Measurements from ENCODE around the gene LINC00632.

LINC00632 gene

DNA sequence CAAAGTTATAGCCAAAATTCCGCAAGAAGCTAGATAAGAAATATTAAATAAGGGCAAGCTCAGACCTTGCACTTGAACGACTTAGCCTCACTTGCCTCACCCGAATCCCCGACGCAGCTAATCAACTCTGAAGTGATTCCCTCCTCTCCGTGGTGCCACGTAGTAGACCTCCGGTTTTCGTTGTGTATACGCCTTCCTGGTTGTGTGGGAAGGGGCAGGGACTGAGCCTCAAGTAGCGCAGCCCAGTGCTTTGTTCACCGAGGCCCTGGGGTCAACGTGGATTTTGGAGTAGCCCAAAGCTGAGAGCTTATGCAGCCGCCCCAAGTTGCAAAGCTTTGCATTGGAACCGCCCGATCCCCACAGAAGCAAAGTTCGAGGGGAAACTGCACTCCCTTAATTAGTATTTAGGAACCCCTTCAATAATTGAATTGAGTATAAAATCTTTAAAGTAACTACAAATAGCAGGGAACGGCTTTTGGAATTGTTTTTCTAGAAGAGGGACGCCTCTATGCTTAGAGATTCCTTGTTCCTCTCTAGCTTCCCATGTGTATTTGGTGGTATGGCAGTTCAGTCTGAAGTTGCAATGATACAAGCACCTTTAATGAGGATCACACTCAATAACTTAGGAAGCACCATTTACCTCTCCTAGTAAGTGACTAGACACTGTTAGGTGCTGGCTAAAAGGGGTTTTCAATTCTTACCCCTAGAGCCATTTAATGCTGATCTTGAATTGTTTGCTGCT, 55.7 kb downstream of the LINC00632 start:
- peak; percentile 59 for DNase-seq

DNA sequence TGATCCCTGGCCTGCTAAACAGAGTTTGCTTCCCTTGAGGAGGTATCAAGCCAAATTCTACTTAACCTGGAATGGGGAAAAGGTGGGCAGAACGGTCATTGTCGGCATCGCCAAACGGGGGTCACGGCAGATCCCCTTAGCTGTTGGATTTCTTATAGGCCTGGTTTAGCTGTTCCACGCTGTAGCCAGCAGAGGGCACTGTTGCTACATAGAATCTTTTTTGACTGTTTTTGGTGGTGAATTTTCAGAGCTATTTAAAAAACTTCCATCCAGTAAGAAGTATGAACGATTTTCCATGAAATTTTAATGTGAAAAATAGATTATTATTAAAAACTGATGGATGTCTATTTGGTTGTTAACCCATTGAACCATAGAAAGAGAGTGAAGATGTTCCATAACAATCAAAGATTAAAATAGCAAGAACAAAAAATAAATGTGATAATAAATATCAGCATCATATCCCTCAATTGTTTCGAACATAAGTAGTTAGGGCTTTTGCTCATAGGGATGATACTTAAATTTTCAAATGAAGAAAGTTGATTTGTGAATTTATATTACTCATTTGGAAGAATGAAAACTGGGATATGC, 56.6 kb downstream of the LINC00632 start:
- DNase-seq = peak; percentile 88

DNA sequence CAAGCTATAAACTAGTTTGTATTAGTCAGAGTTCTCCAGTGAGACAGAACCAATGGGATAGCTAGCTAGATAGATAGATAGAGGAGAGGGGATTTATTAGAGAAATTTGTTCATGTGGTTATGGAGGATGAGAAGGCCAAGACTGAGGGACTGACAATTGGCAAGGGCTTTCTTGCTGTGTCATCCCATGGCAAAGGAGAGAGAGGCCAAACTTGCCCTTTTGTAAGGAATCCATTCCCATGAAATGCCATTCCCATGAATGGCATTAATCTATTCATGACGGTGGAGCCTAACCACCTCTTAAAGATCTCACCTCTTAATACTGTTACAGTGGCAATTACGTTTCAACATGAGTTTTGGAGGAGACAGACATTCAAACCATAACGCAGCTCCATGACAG, 58.1 kb downstream of the LINC00632 start:
- no peak for DNase-seq

DNA sequence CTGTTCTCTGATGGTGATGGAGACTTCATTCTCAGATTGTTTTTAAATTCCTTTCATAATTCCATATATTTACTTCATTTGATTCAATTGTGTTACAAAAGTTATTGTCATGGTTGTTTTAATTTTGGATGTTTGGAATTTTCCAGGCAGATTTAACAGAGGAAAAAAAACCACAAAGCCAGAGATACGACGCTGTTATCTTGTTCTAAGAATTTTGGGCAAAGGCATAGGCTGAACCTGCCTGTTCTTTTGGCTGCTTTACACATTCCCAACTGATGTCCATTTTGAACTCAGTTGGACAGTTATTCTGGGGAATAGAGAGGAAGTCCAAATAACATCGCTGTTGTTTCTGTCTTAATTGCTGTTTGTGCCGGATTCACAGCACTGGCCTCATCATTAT, 65.7 kb downstream of the LINC00632 start:
- no peak for DNase-seq

DNA sequence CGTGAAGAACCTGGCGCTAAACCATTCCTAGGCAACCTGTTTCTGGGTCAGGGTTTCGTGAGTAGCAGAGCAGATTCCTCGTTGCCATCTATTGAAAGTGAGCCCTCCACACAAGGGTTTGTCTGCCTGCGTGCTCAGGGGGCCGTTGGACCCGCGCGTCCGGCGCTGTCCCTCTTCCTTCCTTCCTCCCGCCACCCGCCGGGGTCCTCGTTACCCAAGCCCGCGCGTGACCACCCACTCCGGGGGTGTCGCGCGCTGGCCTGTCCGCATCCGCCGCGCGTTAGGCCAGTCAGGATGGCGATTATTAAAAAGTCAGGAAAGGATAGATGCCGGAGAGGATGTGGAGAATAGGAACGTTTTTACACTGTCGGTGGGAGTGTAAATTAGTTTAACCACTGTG, 66.8 kb downstream of the LINC00632 start:
- no peak for DNase-seq

DNA sequence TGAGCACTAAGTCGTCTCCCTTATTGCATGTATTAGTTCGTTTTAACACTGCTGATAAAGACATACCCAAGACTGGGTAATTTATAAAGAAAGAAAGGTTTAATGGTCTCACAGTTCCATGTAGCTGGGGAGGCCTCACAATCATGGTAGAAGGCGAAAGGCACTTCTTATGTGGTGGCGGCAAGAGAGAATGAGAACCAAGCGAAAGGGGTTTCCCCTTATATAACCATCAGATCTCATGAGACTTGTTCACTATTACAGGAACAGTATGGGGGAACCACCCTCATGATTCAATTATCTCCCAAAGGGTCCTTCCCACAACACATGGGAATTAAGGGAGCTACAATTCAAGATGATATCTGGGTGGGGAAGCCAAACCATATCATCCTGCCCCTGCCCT, 85.1 kb downstream of the LINC00632 start:
- no peak for DNase-seq

DNA sequence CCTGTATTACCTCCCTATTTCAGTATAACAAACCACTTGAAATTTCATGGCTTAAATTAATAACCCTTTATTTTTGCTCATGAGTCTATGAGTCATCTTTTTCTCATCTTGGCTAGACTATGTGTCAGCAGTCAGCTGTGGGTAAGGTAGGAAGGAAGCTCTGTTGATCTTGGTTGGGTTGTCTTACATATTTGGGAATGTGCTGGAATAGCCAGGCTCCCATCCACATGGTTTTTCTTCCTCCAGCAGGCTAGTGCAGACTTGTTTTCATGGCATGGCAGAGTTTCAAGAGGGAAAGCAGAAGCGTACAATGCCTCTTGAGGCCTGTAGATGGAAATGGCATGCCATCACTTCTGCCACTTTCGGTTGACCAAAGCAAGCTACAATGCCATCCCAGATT, 89.7 kb downstream of the LINC00632 start:
- no peak for DNase-seq

DNA sequence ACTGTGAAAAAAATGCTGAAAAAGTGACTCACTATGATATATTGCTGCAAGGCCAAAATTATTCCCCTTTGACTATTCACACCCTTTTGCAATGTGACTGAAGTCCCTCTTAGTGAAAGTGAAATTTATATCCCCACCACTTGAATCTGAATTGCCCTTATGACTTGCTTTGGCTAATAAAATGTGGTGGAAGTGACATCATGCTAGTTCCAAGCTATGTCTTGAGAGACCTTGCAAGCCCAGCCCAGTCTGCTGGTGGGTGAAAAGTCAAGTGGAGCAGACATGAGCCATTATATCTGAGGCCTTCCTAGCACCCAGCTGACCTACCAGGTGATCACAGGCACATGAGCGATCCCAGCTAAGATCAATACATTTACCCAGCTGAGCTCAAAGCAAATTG, 94.7 kb downstream of the LINC00632 start:
- DNase-seq = no peak

DNA sequence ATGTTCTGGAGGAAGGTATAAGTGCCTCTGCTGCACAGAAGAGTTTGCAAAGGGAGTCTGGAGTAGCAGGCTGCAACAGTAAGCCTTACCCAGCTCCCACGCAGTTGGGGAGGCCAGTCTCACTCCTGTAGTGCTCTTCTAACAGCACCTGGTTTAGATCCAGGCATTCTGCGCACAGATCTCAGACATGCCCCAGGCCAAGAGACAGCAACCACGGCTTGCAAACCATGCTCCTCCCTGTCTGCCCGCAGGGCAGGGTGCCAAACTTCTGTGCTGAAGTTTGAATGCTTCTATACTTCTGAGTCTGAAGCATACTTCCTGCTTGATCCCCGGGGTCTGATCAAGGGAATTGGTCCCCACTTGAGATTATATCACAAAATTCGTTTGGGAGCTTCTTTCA, 106.3 kb downstream of the LINC00632 start:
- peak; percentile 8 for DNase-seq

DNA sequence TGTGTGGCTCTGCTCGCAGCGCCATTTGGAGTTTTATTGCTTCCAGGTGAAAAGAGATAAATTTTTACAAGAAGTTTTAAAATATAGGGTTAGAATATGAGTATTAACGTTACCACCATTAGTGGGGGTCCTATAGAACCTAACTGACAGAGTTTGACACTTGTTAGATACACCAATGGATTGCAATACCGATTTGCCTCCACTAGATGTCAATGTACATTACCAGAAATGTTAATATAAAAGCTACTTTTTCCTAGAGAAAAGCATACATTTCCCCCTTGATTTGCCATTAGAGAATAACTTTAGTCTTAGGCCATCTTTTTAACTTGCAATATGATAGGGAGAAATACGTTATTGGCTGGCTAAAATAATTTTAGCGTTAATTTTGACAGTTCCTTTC, 108.4 kb downstream of the LINC00632 start:
- peak; percentile 42 for DNase-seq

DNA sequence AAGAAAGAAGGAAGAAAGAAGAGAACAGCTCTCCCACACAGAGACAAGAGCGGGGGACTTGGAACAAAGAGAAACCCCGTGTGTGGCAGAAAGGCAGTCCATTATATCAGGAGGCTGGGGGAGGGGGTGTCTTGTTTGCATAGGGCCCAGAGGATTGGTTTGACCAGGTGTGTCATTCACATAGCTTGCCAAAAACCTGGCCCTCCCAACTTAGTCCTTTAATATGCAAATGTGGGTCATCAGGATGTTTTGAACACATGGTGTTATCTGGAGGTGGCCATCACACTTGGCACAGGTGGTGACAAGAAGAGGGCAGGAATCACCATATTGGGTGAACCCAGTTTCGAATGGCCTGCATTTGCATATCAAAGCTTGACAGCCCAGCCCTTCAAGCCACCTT, 111.7 kb downstream of the LINC00632 start:
- DNase-seq = no peak

DNA sequence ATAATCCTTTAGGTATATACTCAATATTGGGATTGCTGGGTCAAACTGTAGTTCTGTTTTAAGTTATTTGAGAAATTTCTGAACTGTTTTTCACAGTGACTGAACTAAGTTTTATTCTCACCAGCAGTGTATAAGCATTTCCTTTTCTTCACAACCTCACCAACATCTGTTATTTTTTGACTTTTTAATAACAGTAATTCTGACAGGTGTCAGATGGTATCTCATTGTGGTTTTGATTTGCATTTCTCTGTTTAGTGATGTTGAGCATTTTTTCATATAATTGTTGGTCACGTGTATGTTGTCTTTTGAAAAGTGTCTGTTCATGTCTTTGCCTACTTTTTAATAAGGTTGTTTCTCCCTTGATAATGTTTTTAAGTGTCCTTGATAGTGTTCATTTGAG, 112.6 kb downstream of the LINC00632 start:
- no peak for DNase-seq

DNA sequence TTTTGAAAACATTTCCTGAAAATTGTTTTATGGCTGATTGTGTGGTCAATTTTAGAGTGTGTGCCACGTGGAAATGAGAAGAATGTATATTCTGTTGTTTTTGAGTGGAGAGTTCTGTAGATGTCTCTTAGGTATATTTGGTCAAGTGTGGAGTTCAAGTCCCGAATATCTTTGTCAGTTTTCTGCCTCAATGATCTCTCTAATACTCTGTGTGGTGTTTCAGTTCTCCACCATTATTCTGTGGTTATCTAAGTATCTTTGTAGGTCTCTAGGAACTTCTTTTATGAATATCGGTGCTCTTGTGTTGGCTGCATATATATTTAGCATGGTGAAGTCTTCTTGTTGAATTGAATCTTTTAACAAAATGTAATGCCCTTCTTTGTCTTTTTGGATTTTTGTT, 113.3 kb downstream of the LINC00632 start:
- no peak for DNase-seq

DNA sequence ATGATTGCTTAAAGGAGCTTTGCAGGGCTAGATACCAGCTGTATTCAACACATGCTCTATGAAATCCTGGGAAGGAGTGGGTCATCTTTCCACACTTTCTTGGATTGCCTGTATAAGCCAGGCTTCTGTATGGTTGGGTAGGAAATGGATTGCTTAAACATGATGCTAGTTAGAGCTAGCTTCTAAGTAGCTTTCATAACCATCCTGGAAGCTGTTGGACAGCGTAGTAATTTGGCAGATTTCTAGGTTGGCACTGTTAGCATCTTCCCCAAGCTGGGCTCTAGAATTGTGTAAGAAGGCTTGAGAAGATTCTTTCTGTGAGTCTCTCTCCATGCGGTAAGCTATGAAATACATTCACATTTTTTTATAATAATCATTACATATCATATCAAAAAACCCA, 127.3 kb downstream of the LINC00632 start:
- DNase-seq = no peak
